Liver (tissue), 9 donors: Measurements from ENCODE around the gene ZER1. TPM values are rescaled to one million over a fixed set of nuclear protein-coding genes. Genes with fewer than 3 reads are reported as not detected.

Experiments used
- DNase-seq: peaks from one replicate; pipeline ENCODE4 v3.0.0-alpha.2; 2017; ENCODE audit warnings: low spot score
- H3K27ac ChIP-seq, 2 donors: one replicate each; pipeline ENCODE4 v1.7.0; 2013; ENCODE audit warnings: inconsistent platforms in 2 of 2, low read length in 2 of 2, control low read depth in 1 of 2, low read depth in 1 of 2, mild to moderate bottlenecking in 1 of 2
- H3K27me3 ChIP-seq, 4 donors: one replicate each; pipeline versions ENCODE4 v1.6.1 to v1.7.0; 2013; ENCODE audit warnings: low read length in 3 of 4, inconsistent platforms in 1 of 4, mild to moderate bottlenecking in 1 of 4, moderate library complexity in 1 of 4; ENCODE audit not compliant: control insufficient read depth in 4 of 4, insufficient read depth in 4 of 4
- H3K36me3 ChIP-seq, 4 donors: one replicate each; pipeline versions ENCODE4 v1.6.1 to v1.7.0; 2013; ENCODE audit warnings: low read length in 3 of 4, mild to moderate bottlenecking in 3 of 4, low read depth in 1 of 4, moderate library complexity in 1 of 4; ENCODE audit not compliant: control insufficient read depth in 4 of 4, insufficient read depth in 3 of 4
- H3K4me1 ChIP-seq, 4 donors: one replicate each; pipeline versions ENCODE4 v1.6.1 to v1.7.0; 2013; ENCODE audit warnings: low read length in 3 of 4, mild to moderate bottlenecking in 3 of 4, moderate library complexity in 1 of 4; ENCODE audit not compliant: control insufficient read depth in 4 of 4, insufficient read depth in 4 of 4
- H3K4me3 ChIP-seq, 3 donors: one replicate each; pipeline versions ENCODE4 v1.6.1 to v1.7.0; 2013; ENCODE audit warnings: low read length in 3 of 3, control low read depth in 1 of 3, low read depth in 1 of 3, mild to moderate bottlenecking in 1 of 3
- H3K9ac ChIP-seq, 2 donors: one replicate each; pipeline ENCODE4 v1.7.0; 2013; ENCODE audit warnings: low read length in 2 of 2, mild to moderate bottlenecking in 2 of 2, moderate library complexity in 2 of 2, control low read depth in 1 of 2, low read depth in 1 of 2
- H3K9me3 ChIP-seq, 4 donors: one replicate each; pipeline versions ENCODE4 v1.6.1 to v1.7.0; 2013; ENCODE audit warnings: low read length in 3 of 4; ENCODE audit not compliant: control insufficient read depth in 4 of 4
- FOXA1 ChIP-seq: IDR thresholded peaks from 2 replicates; pipeline ENCODE4 v1.6.1; 2016; ENCODE audit warnings: antibody characterized with exemption
- HNF4A ChIP-seq, 2 donors: conservative IDR thresholded peaks; 2 replicates each; pipeline ENCODE4 v1.6.1; 2016; ENCODE audit warnings: antibody characterized with exemption in 2 of 2, mild to moderate bottlenecking in 2 of 2
- HNF4G ChIP-seq: IDR thresholded peaks from 2 replicates; pipeline ENCODE4 v1.6.1; 2016; ENCODE audit warnings: antibody characterized with exemption
- NR2F2 ChIP-seq: IDR thresholded peaks from 2 replicates; pipeline ENCODE4 v1.6.1; 2016; ENCODE audit warnings: antibody characterized with exemption
- RAD21 ChIP-seq, 2 donors: IDR thresholded peaks; 2 replicates each; pipeline ENCODE4 v1.6.1; 2016; ENCODE audit warnings: antibody characterized with exemption in 2 of 2, mild to moderate bottlenecking in 2 of 2
- RXRA ChIP-seq, 2 donors: IDR thresholded peaks; 2 replicates each; pipeline ENCODE4 v1.6.1; 2017 to 2018; ENCODE audit warnings: antibody characterized with exemption in 2 of 2, mild to moderate bottlenecking in 1 of 2
- SP1 ChIP-seq: IDR thresholded peaks from 2 replicates; pipeline ENCODE4 v1.6.1; 2018; ENCODE audit warnings: antibody characterized with exemption, mild to moderate bottlenecking
- YY1 ChIP-seq: IDR thresholded peaks from 2 replicates; pipeline ENCODE4 v1.6.1; 2016; ENCODE audit warnings: antibody characterized with exemption, mild to moderate bottlenecking
- ZBTB33 ChIP-seq: IDR thresholded peaks from 2 replicates; pipeline ENCODE4 v1.6.1; 2016; ENCODE audit warnings: antibody characterized with exemption
- WGBS: extraction: QIAGEN DNeasy Blood & Tissue Kit; methylation state at CpG from one replicate; pipeline ENCODE4 v1.1.7; 2013; 5-methylcytosine and 5-hydroxymethylcytosine counted together
- polyA plus RNA-seq, 2 donors: library from polyadenylated mRNA; stranded (reverse) in 1 of 2; unstranded in 1 of 2; fragments of 200-250 nt in 1 of 2; fragments of >200 nt in 1 of 2; fragmentation: Nextera tagmentation in 1 of 2; extraction: Ambion mirVana in 1 of 2; gene quantifications; one replicate each; pipeline versions ENCODE4 v1.2.1 to v1.2.3, GENCODE V29; 2013 to 2015
- total RNA-seq, 2 donors: library from RNA; depleted of rRNA; stranded (reverse); fragments of >200 nt; gene quantifications; one replicate each; pipeline ENCODE4 v1.2.3, GENCODE V29; 2014
- TF ChIP-seq, protein P1 (sequence below): IDR thresholded peaks from 2 replicates; pipeline ENCODE4 v1.6.1; 2016; ENCODE audit warnings: antibody characterized with exemption
- TF ChIP-seq, protein P2 (sequence below): IDR thresholded peaks from 2 replicates; pipeline ENCODE4 v1.6.1; 2016; ENCODE audit warnings: antibody characterized with exemption
- TF ChIP-seq, protein P3 (sequence below): fragments of 150-350 bp; IDR thresholded peaks from 2 replicates; pipeline ENCODE4 v1.5.1; 2017; ENCODE audit warnings: improper control_type of control experiment, low read depth, low read length; ENCODE audit not compliant: missing input control
- donor health status: healthy.
- donor health status: healthy.
- donor health status: healthy.
- donor health status: healthy.
- donor health status: healthy.

The ZER1 gene
- total and polyA plus RNA-seq, 4 donors = 7.6 to 29.1 (median 15.8) TPM

- H3K27me3 ChIP-seq = no peaks in the 10 kb centered on the region
- H3K9me3 ChIP-seq = no peaks in the 10 kb centered on the region
- H3K4me3 ChIP-seq = no peak overlapping the region
- DNase-seq = no peak
- H3K4me1 ChIP-seq = no peaks in the 10 kb centered on the region
- 96% methylated on average over 26 of the region's 26 CpGs for WGBS
- no peak overlapping the region for H3K9ac ChIP-seq
- TF ChIP-seq, protein P1, sequence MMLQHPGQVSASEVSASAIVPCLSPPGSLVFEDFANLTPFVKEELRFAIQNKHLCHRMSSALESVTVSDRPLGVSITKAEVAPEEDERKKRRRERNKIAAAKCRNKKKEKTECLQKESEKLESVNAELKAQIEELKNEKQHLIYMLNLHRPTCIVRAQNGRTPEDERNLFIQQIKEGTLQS = no peak
- no peak for TF ChIP-seq ZBTB33
- TF ChIP-seq, protein P2, sequence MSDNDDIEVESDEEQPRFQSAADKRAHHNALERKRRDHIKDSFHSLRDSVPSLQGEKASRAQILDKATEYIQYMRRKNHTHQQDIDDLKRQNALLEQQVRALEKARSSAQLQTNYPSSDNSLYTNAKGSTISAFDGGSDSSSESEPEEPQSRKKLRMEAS = no peak
- no peak overlapping the region for H3K27ac ChIP-seq
- no peaks in the 10 kb centered on the region for H3K36me3 ChIP-seq
These were observed 59.0 kb downstream of the ZER1 start for GRCh38 chr9:128712451-128713410.

DNA sequence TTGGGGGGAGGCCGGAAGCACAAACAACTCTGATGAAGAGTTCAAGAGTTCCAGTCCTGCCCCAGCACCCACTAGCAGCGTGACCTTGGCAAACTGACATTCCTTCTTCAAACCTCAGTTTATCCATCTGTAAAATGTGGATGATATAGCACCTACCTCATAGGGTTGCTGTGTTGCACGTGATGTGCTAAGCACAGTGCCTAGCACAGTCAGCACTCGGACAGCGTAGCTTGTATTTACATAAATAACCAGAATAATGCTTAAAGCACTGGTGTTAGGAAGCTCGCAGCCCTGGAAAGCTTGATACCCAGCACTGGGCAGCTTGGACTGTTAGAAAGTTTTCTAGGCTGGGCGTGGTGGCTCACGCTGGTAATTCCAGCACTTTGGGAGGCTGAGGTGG, 64.3 kb downstream of the ZER1 start:
- 96% methylated on average over 8 of the region's 8 CpGs for WGBS
- no peak for DNase-seq
- TF ChIP-seq FOXA1 = no peak
- no peak for TF ChIP-seq SP1

DNA sequence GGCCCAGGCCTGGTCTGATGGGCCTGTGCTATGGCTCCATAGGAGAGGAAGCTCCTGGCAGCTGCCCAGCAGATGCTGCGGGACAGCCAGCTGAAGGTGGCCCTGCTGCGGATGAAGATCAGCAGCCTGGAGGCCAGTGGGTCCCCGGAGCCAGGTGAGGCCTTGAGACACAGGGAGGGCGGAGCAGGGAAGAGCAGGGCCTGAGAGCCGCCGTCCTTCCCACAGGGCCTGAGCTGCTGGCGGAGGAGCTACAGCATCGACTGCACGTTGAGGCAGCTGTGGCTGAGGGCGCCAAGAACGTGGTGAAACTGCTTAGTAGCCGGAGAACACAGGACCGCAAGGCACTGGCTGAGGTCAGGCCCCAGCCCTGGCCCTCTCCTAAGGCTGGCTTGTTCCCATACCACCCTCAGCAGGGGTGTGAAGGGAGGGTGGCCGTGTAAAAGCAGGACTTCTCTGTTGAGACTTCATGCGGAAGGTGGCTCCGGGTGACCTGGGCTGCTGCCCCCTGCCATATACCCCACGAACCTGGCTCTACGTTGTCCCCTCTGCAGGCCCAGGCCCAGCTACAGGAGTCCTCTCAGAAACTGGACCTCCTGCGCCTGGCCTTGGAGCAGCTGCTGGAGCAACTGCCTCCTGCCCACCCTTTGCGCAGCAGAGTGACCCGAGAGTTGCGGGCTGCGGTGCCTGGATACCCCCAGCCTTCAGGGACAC, 64.9 kb downstream of the ZER1 start:
- Histone ChIP-seq H3K4me3 (no peak overlapping the region), H3K4me1 (peaks cover 0 to 8% (median 0%) of the 10 kb centered on the region in 4 donors), H3K9ac (no peak overlapping the region), H3K27me3 (no peaks in the 10 kb centered on the region), H3K9me3 (no peaks in the 10 kb centered on the region), H3K36me3 (no peaks in the 10 kb centered on the region), H3K27ac (no peak overlapping the region)
- 91% methylated on average over 23 of the region's 23 CpGs for WGBS
- no peak for DNase-seq
- TF ChIP-seq FOXA1 = no peak
- no peak for TF ChIP-seq NR2F2
- TF ChIP-seq, protein P1 = no peak
- TF ChIP-seq RAD21 (IDR thresholded peaks at IDR 0.05) = no peak
- no peak for TF ChIP-seq HNF4G
- TF ChIP-seq YY1 = no peak
- TF ChIP-seq, protein P3, sequence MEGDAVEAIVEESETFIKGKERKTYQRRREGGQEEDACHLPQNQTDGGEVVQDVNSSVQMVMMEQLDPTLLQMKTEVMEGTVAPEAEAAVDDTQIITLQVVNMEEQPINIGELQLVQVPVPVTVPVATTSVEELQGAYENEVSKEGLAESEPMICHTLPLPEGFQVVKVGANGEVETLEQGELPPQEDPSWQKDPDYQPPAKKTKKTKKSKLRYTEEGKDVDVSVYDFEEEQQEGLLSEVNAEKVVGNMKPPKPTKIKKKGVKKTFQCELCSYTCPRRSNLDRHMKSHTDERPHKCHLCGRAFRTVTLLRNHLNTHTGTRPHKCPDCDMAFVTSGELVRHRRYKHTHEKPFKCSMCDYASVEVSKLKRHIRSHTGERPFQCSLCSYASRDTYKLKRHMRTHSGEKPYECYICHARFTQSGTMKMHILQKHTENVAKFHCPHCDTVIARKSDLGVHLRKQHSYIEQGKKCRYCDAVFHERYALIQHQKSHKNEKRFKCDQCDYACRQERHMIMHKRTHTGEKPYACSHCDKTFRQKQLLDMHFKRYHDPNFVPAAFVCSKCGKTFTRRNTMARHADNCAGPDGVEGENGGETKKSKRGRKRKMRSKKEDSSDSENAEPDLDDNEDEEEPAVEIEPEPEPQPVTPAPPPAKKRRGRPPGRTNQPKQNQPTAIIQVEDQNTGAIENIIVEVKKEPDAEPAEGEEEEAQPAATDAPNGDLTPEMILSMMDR = no peak
- TF ChIP-seq HNF4A (conservative IDR thresholded peaks at IDR 0.05) = no peak
- no peak for TF ChIP-seq RXRA (IDR thresholded peaks at IDR 0.05)
- no peak for TF ChIP-seq SP1

More for the DNA sequence above, 64.3 kb downstream of the ZER1 start:
- Histone ChIP-seq H3K9ac (no peak overlapping the region), H3K27me3 (no peaks in the 10 kb centered on the region), H3K4me3 (no peak overlapping the region), H3K9me3 (no peaks in the 10 kb centered on the region), H3K36me3 (no peaks in the 10 kb centered on the region), H3K4me1 (peaks cover 0 to 2% (median 0%) of the 10 kb centered on the region in 4 donors), H3K27ac (no peak overlapping the region)
